Activated CD8-positive, alpha-beta memory T cell treated with anti-CD3 and anti-CD28 coated beads for 36 hours (primary cell): Measurements from ENCODE around the gene ZNF823. TPM values are rescaled to one million over a fixed set of nuclear protein-coding genes. Genes with fewer than 3 reads are reported as not detected.
"Not testable (repeated sequence)": the region's sequence is repeated elsewhere in the genome, so short reads cannot be mapped to it uniquely, and the experiment has no call there.

ENCODE experiments used
- CTCF ChIA-PET: fragments of 350-600 bp; sonication (Branson Sonifier 250); formaldehyde crosslinking; loops from one replicate; lab custom pipeline; 2021; ENCODE audit warnings: antibody characterized with exemption; lab: Charles Lee
- POLR2A ChIA-PET: fragments of 350-600 bp; sonication (Branson Sonifier 250); formaldehyde crosslinking; loops from one replicate; lab custom pipeline; 2021; ENCODE audit warnings: antibody characterized with exemption; lab: Charles Lee
- total RNA-seq, 2 experiments: library from RNA; stranded (reverse); gene quantifications; one replicate each; pipeline ENCODE4 v1.2.3, GENCODE V29; 2021

Gene ZNF823
- total RNA-seq, 2 experiments from 2014 or later, result 4.1 to 4.7 TPM

DNA sequence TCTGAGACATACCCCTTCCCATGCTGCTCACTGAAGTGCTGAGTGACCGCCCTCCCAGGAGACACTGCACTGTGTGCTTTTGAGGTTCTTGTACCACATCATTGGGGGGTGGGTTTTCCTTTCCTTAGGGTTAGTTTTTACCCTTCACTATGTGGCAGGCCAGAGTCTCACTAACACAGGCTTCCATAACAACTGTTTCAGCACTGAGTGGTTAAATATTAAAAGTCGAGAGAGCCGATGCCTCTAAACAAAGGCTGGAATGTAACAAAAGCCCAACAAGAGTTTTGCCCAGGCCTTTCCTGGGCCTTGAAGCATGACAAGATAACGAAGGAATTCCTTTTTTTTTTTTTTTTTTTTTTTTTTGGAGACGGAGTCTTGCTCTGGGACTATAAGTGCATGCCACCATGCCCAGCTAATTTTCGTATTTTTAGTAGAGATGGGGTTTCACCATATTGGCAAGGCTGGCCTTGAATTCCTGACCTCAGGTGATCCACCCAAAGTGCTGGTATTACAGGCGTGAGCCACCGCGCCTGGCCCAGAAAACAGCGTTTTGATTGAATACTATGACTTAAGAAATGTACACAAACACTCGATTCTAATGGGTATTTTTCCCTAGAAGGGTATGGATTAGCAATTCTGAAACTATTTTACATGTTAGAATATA lies 46.5 kb downstream of the ZNF823 start:
- POLR2A ChIA-PET, result no interaction called here
- CTCF ChIA-PET, result no interaction called here

DNA sequence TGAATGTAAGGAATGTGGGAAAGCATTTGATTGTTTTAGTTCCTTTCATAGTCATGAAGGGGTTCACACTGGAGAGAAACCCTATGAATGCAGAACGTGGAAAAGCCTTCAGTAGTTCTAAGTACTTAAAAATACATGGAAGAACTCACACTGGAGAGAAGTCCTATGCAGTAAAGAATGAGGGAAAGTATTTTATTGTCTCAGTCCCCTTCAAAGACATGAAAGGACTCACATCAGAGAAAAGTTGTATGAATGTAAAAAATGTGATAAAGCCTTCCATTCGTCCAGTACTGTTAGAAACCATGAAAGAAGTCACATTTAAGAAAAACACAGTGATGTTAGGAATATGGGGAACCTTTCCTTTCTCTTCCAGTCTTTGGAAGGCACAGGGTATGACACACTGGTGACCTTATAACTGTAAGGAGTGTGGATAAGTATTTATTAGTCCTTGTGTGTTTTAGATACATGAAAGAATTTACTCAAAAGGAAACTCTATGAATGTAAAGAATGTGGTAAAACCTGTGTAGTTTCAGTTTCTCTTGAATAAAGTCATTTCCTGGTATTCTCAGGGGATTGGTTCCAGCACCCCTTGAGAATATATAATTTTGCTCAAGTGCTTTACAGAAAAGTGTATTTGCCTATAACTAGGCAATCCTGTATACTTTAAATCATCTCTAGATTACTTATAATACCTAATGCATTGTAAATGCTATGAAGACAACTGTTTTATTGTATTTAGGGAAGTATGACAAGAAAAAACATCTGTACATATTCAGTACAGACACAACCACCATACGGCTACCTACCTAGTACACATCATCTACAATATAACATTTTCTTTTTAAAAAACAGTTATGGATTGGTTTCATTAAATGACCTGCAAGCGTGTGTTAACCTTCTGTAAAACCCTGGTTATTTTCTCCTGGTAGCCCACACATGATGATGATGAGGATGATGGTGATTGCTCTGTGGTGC lies 52.8 kb downstream of the ZNF823 start:
- ChIA-PET POLR2A (interaction anchor here (0.6 kb wide), 1 partner anchor 34 kb away, joined by 5 read pairs; no protein-coding TSS in a partner anchor), CTCF (no interaction called here)

DNA sequence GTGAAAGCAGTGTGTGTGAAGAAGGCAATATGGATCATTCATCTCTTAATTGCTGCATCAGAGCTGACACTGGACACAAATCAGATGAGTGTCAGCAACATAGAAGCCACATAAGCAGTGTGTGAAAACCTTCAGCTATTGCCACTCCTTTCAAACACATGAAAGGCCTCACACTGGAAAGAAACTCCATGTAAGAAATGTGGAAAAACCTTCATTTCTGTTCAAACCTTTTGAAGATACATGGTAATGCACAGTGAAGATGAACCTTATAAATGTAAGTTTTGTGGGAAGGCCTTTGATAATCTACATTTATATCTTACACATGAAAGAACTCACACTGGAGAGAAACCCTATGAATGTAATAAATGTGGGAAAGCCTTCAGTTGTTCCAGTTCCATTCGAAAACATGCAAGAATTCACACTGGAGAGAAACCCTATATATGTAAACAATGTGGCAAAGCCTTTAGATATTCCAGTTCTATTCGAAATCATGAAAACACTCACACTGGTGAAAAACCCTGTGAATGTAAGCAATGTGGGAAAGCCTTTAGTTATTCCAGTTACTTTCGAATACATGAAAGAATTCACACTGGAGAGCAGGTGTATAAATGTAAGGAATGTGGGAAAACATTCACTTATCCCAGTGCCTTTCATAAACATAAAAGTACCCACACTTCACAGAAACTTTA lies 53.6 kb downstream of the ZNF823 start:
- ChIA-PET CTCF (no interaction called here), POLR2A (no interaction called here)

DNA sequence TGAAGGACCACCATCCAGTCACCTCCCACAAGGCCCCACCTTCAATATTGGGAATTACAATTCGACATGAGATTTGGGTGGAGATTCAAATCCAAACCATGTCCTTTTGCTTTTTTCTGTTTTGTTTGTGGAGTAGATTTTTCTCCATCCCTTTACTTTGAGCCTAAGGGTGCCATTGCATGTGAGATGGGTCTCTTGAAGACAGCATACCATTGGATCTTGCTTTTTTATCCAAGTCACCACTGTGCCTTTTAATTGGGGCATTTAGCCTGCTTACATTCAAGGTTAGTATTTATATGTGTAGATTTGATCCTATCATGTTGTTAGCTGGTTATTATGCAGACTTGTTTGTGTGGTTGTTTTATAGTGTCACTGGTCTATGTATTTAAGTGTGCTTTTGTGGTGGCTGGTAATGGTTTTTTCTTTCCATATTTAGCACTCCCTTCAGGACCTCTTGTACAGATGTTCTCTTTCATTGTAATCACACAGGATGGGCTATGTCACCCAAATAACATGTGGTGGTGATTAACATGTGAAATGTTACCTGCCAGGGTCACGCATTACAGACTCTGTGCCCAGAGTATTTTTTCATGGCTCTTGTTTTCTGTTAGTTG lies 58.0 kb downstream of the ZNF823 start:
- ChIA-PET CTCF (interaction anchor here (0.6 kb wide), 1 partner anchor 433 kb away, joined by 3 read pairs; no protein-coding TSS in a partner anchor), POLR2A (no interaction called here)

DNA sequence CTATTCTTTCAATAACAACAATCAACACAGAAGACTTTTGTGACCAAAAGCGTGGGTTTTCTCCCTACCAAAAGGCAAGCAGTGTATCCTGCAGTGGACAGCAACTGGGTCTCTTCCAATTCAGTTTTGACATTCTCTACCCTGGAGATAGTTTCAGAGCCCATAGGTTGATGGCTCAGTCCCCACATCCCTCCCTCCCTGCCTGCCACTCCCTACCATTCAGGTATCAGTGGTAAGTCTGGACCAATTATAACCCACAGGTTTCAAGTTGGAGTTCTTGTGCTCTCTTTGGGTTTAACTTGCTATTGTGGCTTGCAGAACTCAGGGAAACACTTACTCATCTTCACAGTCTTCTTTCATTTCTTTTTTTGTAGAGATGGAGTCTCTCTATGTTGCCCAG lies 60.2 kb downstream of the ZNF823 start:
- ChIA-PET POLR2A (no interaction called here), CTCF (no interaction called here)

DNA sequence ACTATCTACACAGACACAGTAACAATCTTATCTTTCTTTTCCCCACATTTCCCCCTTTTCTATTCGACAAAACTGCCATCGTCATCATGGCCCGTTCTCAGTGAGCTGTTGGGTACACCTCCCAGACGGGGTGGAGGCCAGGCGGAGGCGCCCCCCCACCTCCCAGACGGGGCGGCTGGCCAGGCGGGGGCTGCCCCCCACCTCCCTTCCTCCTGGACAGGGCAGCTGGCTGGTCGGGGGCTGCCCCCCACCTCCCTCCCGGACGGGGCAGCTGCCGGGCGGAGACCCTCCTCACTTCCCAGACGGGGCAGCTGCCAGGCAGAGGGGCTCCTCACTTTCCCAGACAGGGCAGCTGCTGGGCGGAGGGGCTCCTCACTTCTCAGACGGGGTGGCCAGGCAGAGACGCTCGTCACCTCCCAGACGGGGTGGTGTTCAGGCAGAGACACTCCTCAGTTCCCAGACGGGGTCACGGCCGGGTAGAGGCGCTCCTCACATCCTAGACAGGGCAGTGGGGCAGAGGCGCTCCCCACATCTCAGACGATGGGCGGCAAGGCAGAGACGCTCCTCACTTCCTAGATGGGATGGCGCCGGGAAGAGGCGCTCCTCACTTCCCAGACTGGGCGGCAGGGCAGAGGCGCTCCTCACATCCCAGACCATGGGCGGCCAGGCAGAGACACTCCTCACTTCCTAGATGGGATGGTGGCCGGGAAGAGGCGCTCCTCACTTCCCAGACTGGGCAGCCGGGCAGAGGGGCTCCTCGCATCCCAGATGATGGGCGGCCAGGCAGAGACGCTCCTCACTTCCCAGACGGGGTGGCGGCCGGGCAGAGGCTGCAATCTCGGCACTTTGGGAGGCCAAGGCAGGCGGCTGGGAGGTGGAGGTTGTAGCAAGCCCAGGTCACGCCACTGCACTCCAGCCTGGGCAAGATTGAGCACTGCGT lies 61.8 kb downstream of the ZNF823 start:
- POLR2A ChIA-PET, result interaction anchor here (0.5 kb wide), 1 partner anchor 67 kb away, joined by 5 read pairs; no protein-coding TSS in a partner anchor

DNA sequence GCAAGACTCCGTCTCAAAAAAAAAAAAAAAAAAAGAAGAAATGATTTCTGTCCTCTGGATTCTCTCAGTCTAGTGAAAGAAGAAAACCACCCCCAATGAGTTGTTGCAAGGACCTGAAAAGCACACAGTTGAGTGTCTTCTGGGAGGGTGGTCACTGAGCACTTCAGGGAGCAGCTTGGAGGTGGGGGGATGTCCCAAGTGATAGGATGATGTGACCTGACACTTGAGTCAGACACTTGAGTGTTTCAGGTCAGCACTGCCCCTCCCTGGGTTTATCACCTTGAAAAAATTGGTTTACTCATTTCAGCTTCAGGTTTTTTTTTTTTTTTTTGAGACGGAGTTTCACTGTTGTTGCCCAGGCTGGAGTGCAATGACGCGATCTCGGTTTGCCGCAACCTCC lies 63.2 kb downstream of the ZNF823 start:
- ChIA-PET CTCF (interaction anchor here (0.7 kb wide), 2 partner anchors 76 to 1174 kb away, joined by 3 to 4 read pairs; no protein-coding TSS in a partner anchor), POLR2A (no interaction called here)

More for the DNA sequence above, 61.8 kb downstream of the ZNF823 start:
- CTCF ChIA-PET, result not testable (repeated sequence)

DNA sequence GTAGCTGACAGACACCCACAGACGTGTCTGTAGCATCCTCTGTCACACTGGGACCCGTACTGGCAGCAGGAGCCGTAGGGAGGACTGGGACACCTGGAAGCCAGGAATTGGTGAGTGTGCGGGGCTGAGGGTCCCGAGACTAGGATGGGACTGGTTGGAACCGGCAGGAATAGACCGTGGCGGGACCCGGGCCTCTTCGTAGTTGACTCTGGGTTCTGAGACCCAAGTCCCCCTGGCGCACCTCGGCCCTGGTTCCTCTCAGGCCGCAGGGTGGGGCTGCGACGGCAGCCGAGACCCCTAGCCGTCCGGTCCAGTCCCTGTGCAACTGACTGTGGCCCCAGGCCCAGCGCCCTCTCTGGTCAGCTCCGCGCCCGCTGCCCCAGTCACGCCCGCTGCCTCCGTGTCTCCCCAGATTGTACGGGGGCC lies 64.7 kb downstream of the ZNF823 start:
- ChIA-PET CTCF (interaction anchor here (0.7 to 1.0 kb wide), 2 partner anchors 13 to 28 kb away, joined by 3 read pairs; no protein-coding TSS in a partner anchor), POLR2A (no interaction called here)

DNA sequence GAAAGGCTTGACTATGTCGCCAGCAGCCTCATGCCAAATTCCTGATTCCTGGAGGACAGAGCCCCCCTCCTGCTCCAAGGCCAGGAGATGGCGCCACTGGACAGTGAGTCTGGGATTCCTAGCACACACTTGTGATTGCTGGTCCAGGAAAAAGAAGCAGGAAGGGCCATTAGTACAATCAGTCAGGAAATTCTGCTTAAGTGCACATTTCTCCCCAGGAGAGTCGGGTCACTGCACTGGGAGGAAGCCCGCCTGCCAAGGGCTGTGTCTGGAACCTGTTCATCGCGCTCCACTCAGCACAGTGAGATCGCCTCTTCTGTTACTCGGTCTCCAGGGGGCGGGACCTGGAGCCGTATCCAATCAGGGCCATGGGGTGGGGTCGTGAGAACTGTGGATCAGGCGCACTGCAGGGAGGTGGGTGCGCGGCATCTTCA lies 65.1 kb downstream of the ZNF823 start:
- POLR2A ChIA-PET, result no interaction called here
- CTCF ChIA-PET, result interaction anchor here (0.7 to 1.0 kb wide), 2 partner anchors 14 to 28 kb away, joined by 3 read pairs; no protein-coding TSS in a partner anchor

Other genes with a start within 250 kb of the ZNF823 start
- gene ZNF653, start 233.1 kb downstream of the ZNF823 start, total RNA-seq, result 10 to 100 TPM; 13.5 to 16.6 TPM
- gene ECSIT, start 209.8 kb downstream of the ZNF823 start, total RNA-seq, result 10 to 100 TPM; 52.4 to 56.4 TPM
- not detected for gene CNN1, start 200.1 kb downstream of the ZNF823 start, total RNA-seq
- gene ELOF1, start 179.7 kb downstream of the ZNF823 start, total RNA-seq, result 10 to 100 TPM; 64.2 to 68.5 TPM
- 1 to 10 TPM; 2.5 to 3.1 TPM for gene ACP5, start 161.3 kb downstream of the ZNF823 start, total RNA-seq
- 1 to 10 TPM; 5.3 to 5.4 TPM for gene ZNF627, start 141.5 kb downstream of the ZNF823 start, total RNA-seq
- 1 to 10 TPM; 4.7 to 5.4 TPM for gene ZNF441, start 28.1 kb upstream of the ZNF823 start, total RNA-seq
- gene ZNF491, start 59.6 kb upstream of the ZNF823 start, total RNA-seq, result under 1 TPM; 0.80 to 0.89 TPM
- 1 to 10 TPM; 7.0 to 7.4 TPM for gene ZNF440, start 75.3 kb upstream of the ZNF823 start, total RNA-seq
- gene ZNF439, start 109.8 kb upstream of the ZNF823 start, total RNA-seq, result 1 to 10 TPM; 6.0 to 6.8 TPM
- gene ZNF69, start 148.8 kb upstream of the ZNF823 start, total RNA-seq, result 1 to 10 TPM; 1.8 to 3.0 TPM
- 10 to 100 TPM in 1 of 2 experiments, 1 to 10 TPM in 1; 9.1 to 10.7 TPM for gene ZNF700, start 186.2 kb upstream of the ZNF823 start, total RNA-seq
- 1 to 10 TPM in 1 of 2 experiments, under 1 TPM in 1; 0.80 to 1.0 TPM for gene ZNF763, start 226.1 kb upstream of the ZNF823 start, total RNA-seq